HepG2 (cell line): ENCODE results near the gene CBFA2T2. TPM values are rescaled to one million over a fixed set of nuclear protein-coding genes. Genes with fewer than 3 reads are reported as not detected.

Experiments used
- ATRX ChIP-seq: sonication (generic); formaldehyde crosslinking; IDR thresholded peaks from 2 replicates; pipeline ENCODE4 v1.4.0; 2020; ENCODE audit warnings: missing genetic modification reagents, borderline replicate concordance
- CAMTA2 ChIP-seq: sonication (generic); formaldehyde crosslinking; IDR thresholded peaks from 2 replicates; pipeline ENCODE4 v1.4.0; 2020; ENCODE audit warnings: mild to moderate bottlenecking, missing genetic modification reagents, borderline replicate concordance
- ETV6 ChIP-seq: sonication (generic); formaldehyde crosslinking; conservative IDR thresholded peaks from 2 replicates; pipeline ENCODE4 v1.4.0; 2020; ENCODE audit warnings: missing genetic modification reagents
- GATA4 ChIP-seq: sonication (generic); IDR thresholded peaks from 2 replicates; pipeline ENCODE4 v1.6.1; 2016; ENCODE audit warnings: antibody characterized with exemption, low read depth, borderline replicate concordance
- KLF16 ChIP-seq, 2 experiments: sonication (generic) in 1 of 2; formaldehyde crosslinking in 1 of 2; IDR thresholded peaks; 2 replicates each; pipeline versions ENCODE4 v1.6.1 to v1.8.0; 2016 to 2023; ENCODE audit warnings: missing genetic modification reagents in 2 of 2, missing compliant biosample characterization in 1 of 2
- MED13 ChIP-seq: sonication (generic); formaldehyde crosslinking; IDR thresholded peaks from 2 replicates; pipeline ENCODE4 v1.5.0; 2020; ENCODE audit warnings: missing genetic modification reagents
- PHF21A ChIP-seq: sonication (generic); formaldehyde crosslinking; IDR thresholded peaks from 2 replicates; pipeline ENCODE4 v1.5.0; 2020; ENCODE audit warnings: mild to moderate bottlenecking, missing genetic modification reagents
- PHF5A ChIP-seq: IDR thresholded peaks from one replicate; pipeline ENCODE4 v1.6.1; 2018; ENCODE audit warnings: low read depth, missing genetic modification reagents; ENCODE audit not compliant: unreplicated experiment
- SRY ChIP-seq: sonication (generic); formaldehyde crosslinking; IDR thresholded peaks from 2 replicates; pipeline ENCODE4 v1.8.0; 2022; ENCODE audit warnings: mild to moderate bottlenecking, missing genetic modification reagents
- ZBTB33 ChIP-seq: sonication (generic); formaldehyde crosslinking; IDR thresholded peaks from 2 replicates; pipeline ENCODE4 v1.4.0; 2020; ENCODE audit warnings: missing genetic modification reagents
- ZNF18 ChIP-seq: sonication (generic); formaldehyde crosslinking; IDR thresholded peaks from 2 replicates; pipeline ENCODE4 v1.8.0; 2022; ENCODE audit warnings: mild to moderate bottlenecking, missing genetic modification reagents; ENCODE audit not compliant: insufficient replicate concordance
- ZNF180 ChIP-seq: sonication (generic); formaldehyde crosslinking; IDR thresholded peaks from 2 replicates; pipeline ENCODE4 v1.4.0; 2020; ENCODE audit warnings: low read depth, missing genetic modification reagents, borderline replicate concordance
- ZNF253 ChIP-seq: sonication (generic); formaldehyde crosslinking; IDR thresholded peaks from 2 replicates; pipeline ENCODE4 v1.8.0; 2022; ENCODE audit warnings: mild to moderate bottlenecking, missing genetic modification reagents, borderline replicate concordance
- ZNF34 ChIP-seq: sonication (generic); formaldehyde crosslinking; IDR thresholded peaks from 2 replicates; pipeline ENCODE4 v1.4.0; 2020; ENCODE audit warnings: mild to moderate bottlenecking, missing genetic modification reagents, borderline replicate concordance
- ZNF362 ChIP-seq: sonication (generic); formaldehyde crosslinking; IDR thresholded peaks from 2 replicates; pipeline ENCODE4 v1.4.0; 2020; ENCODE audit warnings: missing genetic modification reagents, mild to moderate bottlenecking, borderline replicate concordance
- ZNF44 ChIP-seq: sonication (generic); formaldehyde crosslinking; IDR thresholded peaks from 2 replicates; pipeline ENCODE4 v1.5.1; 2020; ENCODE audit warnings: mild to moderate bottlenecking, missing genetic modification reagents
- ZNF556 ChIP-seq: sonication (generic); formaldehyde crosslinking; IDR thresholded peaks from 2 replicates; pipeline ENCODE4 v1.4.0; 2020; ENCODE audit warnings: mild to moderate bottlenecking, missing genetic modification reagents, borderline replicate concordance
- ZSCAN20 ChIP-seq: sonication (generic); formaldehyde crosslinking; IDR thresholded peaks from 2 replicates; pipeline ENCODE4 v1.4.0; 2020; ENCODE audit warnings: missing genetic modification reagents, mild to moderate bottlenecking, borderline replicate concordance
- polyA plus RNA-seq, 8 experiments: library from polyadenylated mRNA; depleted of rRNA in 3 of 8; stranded (reverse) in 7 of 8; unstranded in 1 of 8; fragments of >200 nt; fragmentation: Illumina TruSeq in 4 of 8; extraction: Trizol in 4 of 8; gene quantifications; 2 replicates each; pipeline versions ENCODE4 v1.2.1 to v1.2.3, GENCODE V29; 2011 to 2016; ENCODE audit warnings: low read depth in 4 of 8, missing spikeins in 1 of 8, mixed read lengths in 1 of 8; ENCODE audit not compliant: insufficient read depth in 1 of 8
- total RNA-seq, 5 experiments: library from RNA; depleted of rRNA; stranded (reverse); fragments of >200 nt; fragmentation: Illumina TruSeq; extraction: Trizol; gene quantifications; 2 replicates each; pipeline ENCODE4 v1.2.3, GENCODE V29; 2016; ENCODE audit warnings: low read depth in 1 of 5
- TF ChIP-seq, protein P1 (sequence below): sonication (generic); formaldehyde crosslinking; IDR thresholded peaks from 2 replicates; pipeline ENCODE4 v1.5.0; 2020; ENCODE audit warnings: mild to moderate bottlenecking, missing genetic modification reagents
- TF ChIP-seq, protein P2 (sequence below): sonication (generic); formaldehyde crosslinking; IDR thresholded peaks from 2 replicates; pipeline ENCODE4 v1.4.0; 2020; ENCODE audit warnings: missing genetic modification reagents

The CBFA2T2 gene
- total and polyA plus RNA-seq, 2 of the 13 experiments (the other 11 are each of a cell fraction or from before 2014, with no cell fraction given), result 6.3 to 21.2 TPM

- no peak for TF ChIP-seq ZNF18
- TF ChIP-seq ZSCAN20 (CRISPR knock-in tag), result no peak
- TF ChIP-seq ATRX (CRISPR knock-in tag), result no peak
- TF ChIP-seq KLF16 (CRISPR knock-in tag; IDR thresholded peaks at IDR 0.05), result no peak
- TF ChIP-seq PHF5A (CRISPR knock-in tag), result no peak
- no peak for TF ChIP-seq SRY (CRISPR knock-in tag)
- TF ChIP-seq MED13 (CRISPR knock-in tag), result no peak
- no peak for TF ChIP-seq ZNF253 (CRISPR knock-in tag)
- TF ChIP-seq ZNF34, result no peak
- TF ChIP-seq ETV6 (CRISPR knock-in tag), result 0 out of 2 replicates have a peak, but pooled peaks have one; percentile 28
- TF ChIP-seq, protein P1, sequence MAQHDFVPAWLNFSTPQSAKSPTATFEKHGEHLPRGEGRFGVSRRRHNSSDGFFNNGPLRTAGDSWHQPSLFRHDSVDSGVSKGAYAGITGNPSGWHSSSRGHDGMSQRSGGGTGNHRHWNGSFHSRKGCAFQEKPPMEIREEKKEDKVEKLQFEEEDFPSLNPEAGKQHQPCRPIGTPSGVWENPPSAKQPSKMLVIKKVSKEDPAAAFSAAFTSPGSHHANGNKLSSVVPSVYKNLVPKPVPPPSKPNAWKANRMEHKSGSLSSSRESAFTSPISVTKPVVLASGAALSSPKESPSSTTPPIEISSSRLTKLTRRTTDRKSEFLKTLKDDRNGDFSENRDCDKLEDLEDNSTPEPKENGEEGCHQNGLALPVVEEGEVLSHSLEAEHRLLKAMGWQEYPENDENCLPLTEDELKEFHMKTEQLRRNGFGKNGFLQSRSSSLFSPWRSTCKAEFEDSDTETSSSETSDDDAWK (CRISPR knock-in tag), result no peak
- TF ChIP-seq, protein P2, sequence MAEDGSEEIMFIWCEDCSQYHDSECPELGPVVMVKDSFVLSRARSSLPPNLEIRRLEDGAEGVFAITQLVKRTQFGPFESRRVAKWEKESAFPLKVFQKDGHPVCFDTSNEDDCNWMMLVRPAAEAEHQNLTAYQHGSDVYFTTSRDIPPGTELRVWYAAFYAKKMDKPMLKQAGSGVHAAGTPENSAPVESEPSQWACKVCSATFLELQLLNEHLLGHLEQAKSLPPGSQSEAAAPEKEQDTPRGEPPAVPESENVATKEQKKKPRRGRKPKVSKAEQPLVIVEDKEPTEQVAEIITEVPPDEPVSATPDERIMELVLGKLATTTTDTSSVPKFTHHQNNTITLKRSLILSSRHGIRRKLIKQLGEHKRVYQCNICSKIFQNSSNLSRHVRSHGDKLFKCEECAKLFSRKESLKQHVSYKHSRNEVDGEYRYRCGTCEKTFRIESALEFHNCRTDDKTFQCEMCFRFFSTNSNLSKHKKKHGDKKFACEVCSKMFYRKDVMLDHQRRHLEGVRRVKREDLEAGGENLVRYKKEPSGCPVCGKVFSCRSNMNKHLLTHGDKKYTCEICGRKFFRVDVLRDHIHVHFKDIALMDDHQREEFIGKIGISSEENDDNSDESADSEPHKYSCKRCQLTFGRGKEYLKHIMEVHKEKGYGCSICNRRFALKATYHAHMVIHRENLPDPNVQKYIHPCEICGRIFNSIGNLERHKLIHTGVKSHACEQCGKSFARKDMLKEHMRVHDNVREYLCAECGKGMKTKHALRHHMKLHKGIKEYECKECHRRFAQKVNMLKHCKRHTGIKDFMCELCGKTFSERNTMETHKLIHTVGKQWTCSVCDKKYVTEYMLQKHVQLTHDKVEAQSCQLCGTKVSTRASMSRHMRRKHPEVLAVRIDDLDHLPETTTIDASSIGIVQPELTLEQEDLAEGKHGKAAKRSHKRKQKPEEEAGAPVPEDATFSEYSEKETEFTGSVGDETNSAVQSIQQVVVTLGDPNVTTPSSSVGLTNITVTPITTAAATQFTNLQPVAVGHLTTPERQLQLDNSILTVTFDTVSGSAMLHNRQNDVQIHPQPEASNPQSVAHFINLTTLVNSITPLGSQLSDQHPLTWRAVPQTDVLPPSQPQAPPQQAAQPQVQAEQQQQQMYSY (CRISPR knock-in tag), result no peak
- TF ChIP-seq ZNF180 (CRISPR knock-in tag), result no peak
- TF ChIP-seq ZBTB33 (CRISPR knock-in tag), result no peak
- TF ChIP-seq ZNF44, result no peak
- peak; percentile 67; the same call in 1 of the 2 replicates for TF ChIP-seq PHF21A (CRISPR knock-in tag)
- peak; percentile 51; the same call in 1 of the 2 replicates for TF ChIP-seq ZNF362
- no peak for TF ChIP-seq ZNF556 (CRISPR knock-in tag)
- peak; percentile 94 for TF ChIP-seq GATA4
- no peak for TF ChIP-seq CAMTA2 (CRISPR knock-in tag)
These were observed 199.1 kb downstream of the CBFA2T2 start (continued) for GRCh38 chr20:33688938-33689424.
